ENCODE results near the gene CPHXL.

Gene CPHXL

DNA sequence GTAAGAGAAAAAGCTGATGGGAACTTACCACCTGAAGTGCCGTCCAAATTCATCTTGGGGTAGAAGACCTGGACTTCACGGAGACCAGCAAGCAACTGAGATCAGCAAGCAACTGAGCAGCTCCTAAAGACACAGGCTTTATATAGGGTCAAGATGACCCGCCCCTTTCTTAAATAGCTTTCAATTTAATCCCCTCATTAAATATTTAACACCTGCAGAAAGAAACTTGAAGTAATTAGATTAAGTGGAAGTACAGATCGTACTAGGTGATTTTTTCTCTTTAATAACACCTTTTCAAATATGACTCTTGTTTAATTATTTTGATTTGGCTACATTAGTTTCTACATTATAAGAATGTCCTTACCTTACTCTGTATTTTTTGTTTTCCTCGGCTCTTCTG is at the start of gene CPHXL:
CPHXL (minus strand) TSS at position 101 of the 400 bp plus-strand sequence; CDS start at position 53, 48 bp downstream.
- DNase-seq, result no peak

DNA sequence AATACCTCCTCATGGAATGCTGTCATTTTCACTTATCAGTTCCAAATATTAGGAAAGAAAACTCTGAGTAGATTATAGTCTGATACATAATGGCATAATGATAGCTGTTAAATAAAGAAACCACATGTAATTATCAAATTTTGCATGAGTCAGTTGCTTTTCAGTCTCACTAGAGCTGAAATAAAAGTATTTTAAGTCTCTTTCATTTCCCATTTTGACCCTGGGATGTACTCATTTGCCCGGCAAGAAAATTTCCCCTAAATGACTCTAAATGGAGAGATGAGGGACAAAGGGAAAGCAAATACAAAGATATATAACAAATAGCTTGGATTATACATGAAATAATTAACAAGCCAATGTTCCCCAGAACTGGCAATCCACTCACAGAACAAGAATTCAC is 47.9 kb upstream of the CPHXL start:
- DNase-seq, result no peak

DNA sequence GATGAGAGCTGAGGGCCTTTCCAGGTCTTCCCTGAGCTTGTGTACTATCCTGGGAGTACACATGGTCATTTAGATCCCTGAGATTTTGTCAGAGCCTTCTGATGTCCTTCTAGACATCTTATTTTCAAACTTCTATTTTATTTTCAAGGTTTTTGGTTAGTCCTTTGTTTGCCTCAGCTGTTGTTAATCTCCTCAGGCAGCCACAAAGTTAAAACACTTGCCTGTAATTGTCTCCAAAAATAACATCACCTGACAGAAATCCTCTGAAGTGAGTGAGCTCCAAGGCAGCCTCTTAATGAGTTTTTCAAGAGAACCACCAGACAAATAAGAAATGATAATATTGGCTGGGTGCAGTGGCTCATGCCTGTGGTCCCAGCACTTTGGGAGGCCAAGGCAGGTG is 43.8 kb upstream of the CPHXL start:
- DNase-seq, result no peak

DNA sequence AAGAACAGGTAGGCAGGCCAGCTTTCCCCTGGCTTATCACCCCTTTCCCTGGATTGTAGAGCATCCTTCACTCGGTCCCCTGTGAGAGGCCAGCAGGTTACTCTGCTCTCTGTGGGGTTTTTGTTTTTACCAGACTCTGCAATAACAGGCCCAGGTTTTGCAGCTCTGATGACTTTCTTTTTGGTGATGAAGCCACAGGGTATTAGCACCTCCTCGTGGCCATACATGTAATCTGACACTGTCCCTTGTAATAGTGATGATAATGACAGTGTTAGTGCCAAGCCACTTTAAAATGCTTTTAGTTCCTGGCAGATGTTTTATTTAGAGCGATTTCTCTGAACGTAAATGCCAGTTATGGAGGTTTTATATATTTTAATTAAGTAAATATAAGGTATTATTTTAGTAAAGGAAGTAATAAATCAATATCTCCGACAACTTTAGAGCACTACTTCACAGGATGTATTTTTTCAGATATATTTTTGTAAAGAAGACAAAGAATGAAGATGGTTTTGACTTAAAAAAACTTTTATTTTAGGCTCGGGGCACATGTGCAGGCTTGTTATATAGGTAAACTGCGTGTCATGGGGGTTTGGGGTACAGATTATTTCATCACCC is 38.0 kb upstream of the CPHXL start:
- DNase-seq, result peak; percentile 36

DNA sequence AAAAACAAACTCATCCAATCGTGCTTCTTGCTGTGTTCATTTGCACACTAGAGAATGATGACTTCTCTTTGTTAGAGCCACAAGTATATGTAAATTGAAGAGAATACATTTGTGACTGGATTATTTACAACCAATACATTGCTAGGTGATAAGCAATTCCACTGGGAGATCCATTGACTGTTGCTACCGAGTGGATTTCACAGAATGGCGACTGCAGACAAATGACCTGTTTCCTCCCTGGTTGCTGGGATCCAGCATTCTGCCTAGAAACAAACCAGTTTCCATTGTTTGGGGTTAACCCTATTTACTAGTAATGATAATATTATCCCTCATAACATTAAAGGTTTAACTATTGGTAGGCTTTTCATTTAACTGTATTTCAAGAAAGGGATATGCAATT is 36.9 kb upstream of the CPHXL start:
- no peak for DNase-seq

DNA sequence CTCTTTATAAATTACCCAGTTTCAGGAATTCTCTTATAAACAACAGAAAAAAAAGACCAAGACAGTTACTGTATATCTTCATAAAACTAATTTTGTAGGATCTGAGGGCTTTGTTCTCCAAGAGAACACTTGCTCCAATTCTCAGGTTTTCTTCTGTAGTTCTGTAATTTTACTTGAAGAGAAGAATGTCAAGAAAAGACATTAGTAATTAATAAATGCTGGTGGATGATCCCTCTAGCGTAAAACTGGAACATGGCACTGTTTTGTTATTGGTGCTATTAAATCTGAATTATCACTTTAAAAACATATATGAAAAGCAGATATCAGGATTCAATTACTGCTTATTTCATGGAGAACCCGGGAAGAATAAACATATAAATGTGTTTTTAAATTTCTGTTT is 36.5 kb upstream of the CPHXL start:
- no peak for DNase-seq

DNA sequence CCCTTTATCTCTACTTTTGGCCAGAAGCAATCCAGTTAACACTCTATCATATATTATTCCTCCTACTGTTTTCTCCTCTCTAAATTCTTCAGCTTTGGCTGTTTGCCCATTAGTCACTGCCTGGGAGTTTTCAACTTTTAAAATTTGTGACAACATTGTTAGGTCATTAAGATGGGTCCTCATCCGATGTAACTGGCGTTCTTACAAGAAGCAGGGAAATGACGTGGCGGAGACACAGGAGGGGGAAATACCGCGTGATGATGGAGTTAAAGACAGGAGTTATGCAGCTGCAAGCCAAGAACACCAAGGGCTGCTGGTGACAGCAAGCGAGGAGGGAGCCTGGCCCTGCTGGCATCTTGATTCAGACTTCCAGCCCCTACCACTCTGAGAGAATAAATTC is 34.8 kb upstream of the CPHXL start:
- DNase-seq, result no peak

DNA sequence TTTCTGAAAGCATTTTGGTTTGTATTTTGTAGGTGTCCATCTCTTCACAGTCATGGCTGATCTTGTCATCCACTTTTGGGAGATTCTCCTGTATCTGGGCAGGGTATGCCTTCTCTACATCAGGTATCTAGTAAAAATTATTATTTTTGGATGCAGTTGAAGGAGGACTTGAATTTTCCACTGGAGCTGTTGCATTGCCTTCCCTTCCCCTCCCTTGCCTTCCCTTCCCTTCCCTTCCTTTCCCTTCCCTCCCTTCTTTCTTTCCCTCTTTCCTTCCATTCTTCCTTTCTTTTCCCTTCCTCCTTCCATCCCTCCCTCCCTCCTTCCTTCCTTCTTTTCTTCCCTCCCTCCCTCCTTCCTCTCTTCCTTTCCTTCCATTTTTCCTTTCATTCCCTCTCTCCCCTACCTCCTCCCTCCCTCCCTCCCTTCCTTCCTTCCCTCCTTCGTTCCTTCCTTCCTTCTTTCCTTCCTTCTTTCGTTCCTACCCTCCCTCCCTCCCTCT is 33.8 kb upstream of the CPHXL start:
- no peak for DNase-seq

DNA sequence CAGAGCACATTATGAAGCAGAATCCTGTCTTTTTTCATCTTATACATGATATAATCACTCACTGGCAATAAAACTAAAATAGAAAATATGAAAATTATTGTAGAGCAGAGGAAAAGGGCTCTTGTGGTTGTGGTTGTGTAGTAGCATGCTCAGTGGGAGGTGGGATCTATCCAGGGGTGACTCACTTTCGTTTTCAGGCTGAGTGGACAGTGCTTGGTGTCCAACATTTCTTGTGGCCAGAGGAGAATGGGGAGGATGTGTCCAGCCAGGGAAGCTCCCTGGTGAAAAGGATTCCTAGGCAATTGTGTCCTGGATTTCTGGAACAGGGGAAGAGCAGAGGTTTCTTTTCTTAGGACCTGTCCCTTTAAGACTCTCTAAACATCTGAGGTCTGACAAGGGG is 31.9 kb upstream of the CPHXL start:
- DNase-seq, result no peak

DNA sequence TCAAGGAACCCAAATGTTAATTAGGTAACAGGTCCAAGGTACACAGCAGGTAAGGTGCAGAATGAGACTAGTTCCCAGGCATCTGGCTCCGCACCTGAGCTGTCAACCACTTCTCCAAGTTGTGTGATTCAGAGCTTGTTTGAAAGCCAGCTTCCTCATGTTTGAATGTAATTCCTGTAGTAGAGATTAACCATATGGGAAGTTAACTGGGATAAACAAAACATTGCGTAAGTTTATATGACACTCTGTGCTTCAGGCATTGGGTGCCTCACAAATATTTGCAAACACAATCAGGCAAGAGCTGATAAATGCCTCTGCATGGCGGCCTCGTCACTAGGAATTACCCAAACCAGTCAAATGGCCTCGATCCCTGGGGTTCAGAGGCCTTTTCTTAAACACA is 27.9 kb upstream of the CPHXL start:
- no peak for DNase-seq

DNA sequence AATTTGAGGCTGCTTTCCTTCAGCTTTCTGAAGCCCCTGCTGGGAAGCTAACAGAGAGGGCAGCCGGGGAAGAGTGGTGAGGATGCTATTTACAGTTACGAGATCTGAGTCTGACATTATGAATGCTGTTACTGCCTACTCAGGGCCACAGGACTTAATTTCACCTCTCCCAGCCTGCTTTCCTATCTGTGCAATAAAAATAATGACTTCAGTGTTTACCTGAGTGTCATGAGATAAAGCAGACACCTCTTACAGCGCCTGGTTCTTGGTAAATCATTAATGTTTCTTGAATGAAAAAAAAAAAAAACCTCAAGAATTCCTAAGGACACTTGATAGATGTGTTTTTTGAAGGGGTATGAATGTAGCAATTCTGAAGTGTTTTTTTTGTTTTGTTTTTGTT is 24.2 kb upstream of the CPHXL start:
- DNase-seq, result no peak

DNA sequence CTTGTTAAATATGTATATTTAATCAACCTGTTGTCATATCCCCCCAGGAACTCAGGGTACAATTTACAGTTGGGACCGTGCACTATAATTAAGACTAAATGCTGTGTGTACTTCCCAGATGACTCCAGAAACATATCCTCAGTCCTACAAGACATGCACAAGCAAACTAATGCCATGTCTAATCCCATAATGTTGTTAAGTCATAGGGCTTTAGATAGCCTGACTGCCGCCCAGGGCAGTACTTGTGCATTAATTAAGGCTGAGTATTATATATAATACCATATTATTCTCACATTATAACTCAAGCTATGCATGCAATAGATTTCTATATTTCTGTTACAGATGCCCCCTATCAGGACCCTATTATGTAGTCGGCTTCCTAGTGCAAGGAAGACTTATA is 20.1 kb upstream of the CPHXL start:
- no peak for DNase-seq

DNA sequence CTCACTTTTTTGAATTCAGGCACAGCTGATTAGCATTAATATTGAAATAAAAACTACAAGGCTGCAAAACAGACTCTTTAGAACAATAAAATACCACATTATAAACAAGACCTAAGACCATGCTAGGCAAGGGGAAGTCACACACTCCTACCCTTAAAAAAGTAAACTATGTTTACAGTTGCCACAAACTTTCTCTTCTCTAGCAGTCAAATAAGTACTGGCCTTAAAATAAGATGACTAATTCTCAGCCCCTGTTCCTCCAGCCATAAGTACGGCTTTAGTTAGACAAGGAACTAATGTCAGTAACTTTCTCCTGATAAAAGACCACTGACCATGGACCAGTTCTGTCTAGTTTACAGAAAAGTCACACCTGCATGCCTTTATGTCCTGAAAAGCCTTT is 19.5 kb upstream of the CPHXL start:
- no peak for DNase-seq

DNA sequence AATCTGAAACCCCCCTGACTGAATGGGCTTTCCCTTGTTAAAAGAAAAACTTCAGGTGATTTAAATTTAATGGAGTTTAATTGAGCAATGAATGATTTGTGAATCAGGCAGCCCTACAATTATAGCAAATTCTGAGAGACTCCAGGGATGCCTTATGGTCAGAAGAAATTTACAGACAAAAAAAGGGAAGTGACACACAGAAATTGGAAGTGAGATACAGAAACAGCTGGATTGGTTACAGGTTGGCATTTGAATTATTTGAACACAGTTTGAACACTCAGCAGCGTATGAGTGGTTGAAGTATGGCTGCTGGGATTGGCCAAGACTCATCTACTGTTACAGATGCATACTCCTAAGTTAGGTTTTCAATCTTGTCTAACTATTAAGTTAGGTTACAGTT is 19.0 kb upstream of the CPHXL start:
- DNase-seq, result no peak

DNA sequence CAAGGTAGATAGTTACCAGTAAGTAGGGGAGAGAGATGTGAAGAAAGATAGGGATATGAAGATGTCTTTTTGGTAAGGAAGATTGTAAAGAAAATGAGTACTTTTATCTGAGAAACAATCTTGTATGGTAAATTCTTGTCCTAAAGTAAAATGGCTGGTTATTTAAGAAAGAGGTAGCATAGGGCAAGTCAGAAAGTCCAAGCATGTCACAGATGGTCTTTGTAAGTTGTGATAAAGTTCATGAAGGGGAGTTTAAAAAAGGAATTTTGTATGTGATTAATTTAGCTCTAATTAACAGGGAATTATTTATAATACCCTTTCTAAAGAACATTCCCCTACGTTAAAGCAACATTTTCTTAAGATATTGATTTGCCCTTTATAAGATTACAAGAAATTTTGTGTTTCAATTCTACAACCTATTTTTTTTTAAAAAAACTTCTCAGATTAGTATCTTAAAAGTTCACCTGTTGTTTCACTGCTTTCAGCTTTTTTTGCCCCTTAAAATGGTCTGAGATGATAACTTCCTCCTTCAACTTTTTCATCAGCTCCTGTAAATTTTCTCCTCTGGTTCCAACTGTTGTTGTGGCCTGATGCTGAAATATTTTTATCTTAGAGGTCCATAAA is 16.2 kb upstream of the CPHXL start:
- DNase-seq, result no peak

DNA sequence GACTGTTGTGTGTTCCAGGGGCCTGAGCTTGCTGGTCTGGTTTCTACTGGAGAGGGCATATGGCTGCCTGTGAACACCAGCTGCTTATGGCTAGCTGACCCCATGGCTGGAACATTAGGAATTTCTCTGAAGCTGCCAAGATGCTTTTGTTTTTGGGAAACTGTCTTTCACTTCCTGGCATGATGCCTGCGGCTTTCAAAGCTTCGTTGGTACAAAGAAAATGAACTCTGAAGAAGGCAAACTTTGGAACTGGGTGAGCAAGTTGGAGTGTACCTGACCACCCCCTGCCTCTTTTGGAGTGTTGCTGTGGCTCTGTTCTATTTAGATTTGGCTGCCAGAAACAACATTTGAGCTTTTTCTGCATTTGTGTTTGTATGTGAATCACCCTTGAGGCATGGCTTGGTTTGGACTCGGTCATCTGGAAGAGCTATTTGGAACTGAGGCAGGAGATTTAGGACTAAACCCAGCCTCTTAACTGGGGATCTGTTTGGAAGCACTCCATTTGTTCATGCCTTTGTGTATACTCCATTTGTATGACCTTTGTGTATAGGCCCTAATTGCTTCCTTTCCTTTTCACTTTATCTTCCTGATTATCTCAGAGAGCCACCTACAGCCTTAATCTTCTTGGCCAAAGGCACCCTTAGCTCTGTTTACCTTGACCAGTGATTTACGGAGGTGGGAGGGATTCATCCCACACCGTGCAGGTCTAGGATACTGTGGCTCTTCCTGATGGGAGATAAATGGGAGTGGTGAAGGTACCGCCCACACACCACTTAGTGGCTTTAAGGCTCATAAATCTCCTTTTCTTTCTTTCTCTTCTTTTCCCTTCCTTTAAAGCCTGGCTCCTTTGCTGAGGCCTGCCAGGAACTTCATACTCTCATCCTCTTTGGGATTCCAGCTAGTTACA is 7.3 kb upstream of the CPHXL start:
- DNase-seq, result no peak

DNA sequence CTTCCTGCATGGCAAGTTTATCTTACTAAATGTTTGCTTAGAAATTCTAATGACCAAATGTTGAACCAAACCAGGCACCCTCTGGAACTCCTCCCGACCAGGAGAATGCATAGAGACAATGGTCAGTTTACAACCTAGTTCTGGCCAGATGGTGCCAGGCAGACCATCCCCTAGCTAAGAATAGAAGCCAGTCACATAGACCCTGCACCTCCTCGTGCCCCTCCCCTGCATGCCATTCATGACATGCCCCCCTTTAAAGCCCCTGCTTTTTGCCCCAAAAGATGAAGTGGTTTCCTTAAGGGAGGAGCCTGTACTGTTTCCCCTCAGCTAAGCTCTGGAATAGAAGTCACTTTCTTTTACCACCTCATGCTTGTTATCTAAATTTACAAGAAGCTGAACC is 6.6 kb upstream of the CPHXL start:
- no peak for DNase-seq

DNA sequence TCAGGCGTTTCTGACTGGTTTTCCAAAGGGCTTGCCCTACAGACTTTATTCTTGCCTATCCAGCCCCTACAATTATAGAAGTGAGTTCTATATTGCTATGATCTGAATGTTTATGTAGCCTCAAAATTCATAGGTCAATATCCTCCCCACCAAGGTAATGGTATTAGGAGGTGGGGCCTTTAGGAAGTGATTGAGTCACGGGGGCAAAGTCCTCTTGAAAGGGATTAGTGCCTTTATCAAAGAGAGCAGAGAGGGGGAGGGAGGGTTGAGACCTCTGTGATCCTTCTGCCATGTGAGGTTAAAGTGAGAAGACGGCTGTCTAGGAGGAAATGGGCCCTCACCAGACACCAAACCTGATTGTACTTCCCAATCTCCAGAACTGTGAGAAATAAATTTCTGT is 931 bp upstream of the CPHXL start:
- no peak for DNase-seq

DNA sequence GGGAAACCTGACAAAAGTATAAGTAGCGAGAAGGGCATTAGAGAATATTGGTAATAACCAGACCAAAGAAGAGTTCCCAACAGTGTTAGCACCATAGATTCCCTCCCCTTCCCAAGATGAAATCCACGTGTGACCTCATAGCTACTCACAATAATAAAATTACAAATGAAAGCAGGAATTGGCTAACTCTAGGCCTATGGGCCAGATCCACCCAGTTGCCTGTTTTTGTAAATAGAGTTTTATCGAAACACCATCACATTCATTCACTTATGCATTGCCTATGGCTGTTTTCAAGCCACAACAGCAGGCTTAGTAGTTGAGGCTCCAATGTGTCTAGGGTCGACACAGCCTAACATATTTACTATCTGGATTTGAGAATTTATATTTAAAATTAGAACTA is 7.8 kb downstream of the CPHXL start:
- DNase-seq, result no peak

DNA sequence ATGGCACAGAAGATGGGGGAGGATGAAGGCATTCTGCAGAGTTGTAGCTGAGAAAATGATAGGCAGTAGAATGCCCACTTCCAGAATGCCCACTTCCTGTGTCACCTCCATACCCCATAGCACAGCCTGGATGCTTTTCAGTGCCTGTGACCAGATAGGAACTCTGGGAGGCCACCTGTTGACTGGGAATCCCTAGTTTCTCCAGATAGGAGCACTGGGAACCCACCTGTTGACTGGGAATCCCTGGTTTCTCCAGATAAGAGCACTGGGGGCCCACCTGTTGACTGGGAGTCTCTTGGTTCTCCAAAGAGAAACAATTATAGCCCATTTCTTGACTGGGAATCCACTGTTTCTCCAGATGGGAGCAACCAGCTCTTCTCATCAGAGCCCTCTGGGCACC is 11.6 kb downstream of the CPHXL start:
- no peak for DNase-seq

DNA sequence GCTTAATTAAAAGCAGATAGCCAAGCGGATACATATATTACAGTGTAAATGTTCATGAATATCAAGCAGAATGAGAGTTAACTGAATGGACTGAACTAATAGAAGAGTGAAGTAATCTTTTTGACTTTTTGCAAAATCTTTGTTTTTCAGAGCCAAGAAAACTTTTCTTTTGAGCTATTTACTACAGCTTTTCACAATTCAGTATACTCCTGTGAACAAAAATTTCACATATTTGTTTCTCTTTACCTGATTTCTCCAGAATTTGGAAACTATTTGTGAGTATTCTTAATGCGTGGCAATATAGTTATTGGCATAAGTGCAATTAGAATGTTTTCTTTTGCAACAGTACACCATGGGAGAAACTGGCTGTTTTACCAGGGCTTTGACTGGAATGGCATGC is 15.9 kb downstream of the CPHXL start:
- no peak for DNase-seq

DNA sequence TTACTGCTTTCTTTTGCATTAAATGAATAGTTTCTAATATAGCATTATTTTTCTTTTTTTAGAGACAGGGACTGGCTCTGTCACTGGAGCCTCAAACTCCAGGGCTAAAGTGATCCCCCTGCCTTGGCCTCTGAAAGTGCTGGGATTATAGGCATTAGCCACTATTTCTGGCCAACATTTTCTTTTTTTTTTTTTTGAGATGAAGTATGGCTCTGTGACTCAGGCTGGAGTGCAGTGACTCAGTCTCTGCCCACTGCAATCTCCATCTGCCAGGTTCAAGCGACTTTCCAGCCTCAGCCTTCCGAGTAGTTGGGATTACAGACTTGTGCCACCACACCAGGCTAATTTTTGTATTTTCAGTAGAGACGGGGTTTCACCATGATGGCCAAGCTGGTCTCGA is 23.0 kb downstream of the CPHXL start:
- DNase-seq, result no peak

DNA sequence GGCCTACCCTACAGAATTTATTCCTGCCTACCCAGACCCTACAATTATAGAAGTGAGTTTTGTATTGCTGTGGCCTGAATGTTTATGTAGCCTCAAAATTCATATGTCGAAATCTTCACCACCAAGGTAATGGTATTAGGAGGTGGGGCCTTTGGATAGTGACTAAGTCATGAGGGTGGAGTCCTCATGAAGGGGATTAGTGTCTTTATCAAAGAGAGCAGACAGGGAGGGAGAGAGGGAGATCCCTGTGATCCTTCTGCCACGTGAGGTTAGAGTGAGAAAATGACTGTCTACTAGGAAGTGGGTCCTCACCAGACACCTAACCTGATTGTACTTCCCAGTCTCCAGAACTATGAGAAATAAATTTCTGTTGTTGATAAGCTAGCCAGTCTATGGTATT is 24.0 kb downstream of the CPHXL start:
- no peak for DNase-seq

DNA sequence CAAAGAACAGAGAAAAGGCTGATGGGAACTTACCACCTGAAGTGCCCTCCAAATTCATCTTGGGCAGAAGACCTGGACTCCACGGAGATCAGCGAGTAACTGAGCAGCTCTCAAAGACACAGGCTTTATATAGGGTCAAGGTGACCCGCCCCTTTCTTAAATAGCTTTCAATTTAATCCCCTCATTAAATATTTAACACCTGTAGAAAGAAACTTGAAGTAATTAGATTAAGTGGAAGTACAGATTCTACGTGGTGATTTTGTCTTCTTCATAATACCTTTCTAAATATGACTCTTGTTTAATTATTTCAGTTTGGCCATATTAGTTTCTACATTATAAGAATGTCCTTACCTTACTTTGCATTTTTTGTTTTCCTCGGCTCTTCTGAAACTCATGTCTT is 24.9 kb downstream of the CPHXL start, which contains the start of gene DUXB:
DUXB (minus strand) TSS at position 101 of the 400 bp plus-strand sequence; CDS start at position 58, 43 bp downstream.
- DNase-seq, result no peak

Measured in left hindlimb (tissue), 1 donor.